Suppressor macrophage treated with lipopolysaccharide for 4 hours (primary cell): ENCODE results near the gene AAGAB.

Experiments
- DNase-seq: peaks from one replicate; pipeline ENCODE4 v3.0.0-alpha.2; 2020

AAGAB gene

GRCh38 chr15:67207555-67208207 lies 46.8 kb downstream of the AAGAB start:
- DNase-seq: no peak

GRCh38 chr15:67202991-67203390 lies 51.5 kb downstream of the AAGAB start:
- no peak for DNase-seq

- no peak for DNase-seq
Observed at GRCh38 chr15:67202091-67202490, 52.4 kb downstream of the AAGAB start.

- no peak for DNase-seq
Observed at GRCh38 chr15:67201136-67201535, 53.3 kb downstream of the AAGAB start.

- DNase-seq: peak; percentile 9
Observed at GRCh38 chr15:67199881-67200763, 54.3 kb downstream of the AAGAB start.

GRCh38 chr15:67199391-67199790 lies 55.1 kb downstream of the AAGAB start:
- no peak for DNase-seq

GRCh38 chr15:67198157-67198754 lies 56.2 kb downstream of the AAGAB start:
- DNase-seq: no peak

GRCh38 chr15:67197364-67197695 lies 57.1 kb downstream of the AAGAB start:
- DNase-seq: no peak

- DNase-seq: no peak
Observed at GRCh38 chr15:67196672-67197363, 57.6 kb downstream of the AAGAB start.

GRCh38 chr15:67196222-67196621 lies 58.2 kb downstream of the AAGAB start:
- no peak for DNase-seq

GRCh38 chr15:67195305-67195704 lies 59.2 kb downstream of the AAGAB start:
- no peak for DNase-seq

- no peak for DNase-seq
Observed at GRCh38 chr15:67194171-67195114, 60.0 kb downstream of the AAGAB start.

GRCh38 chr15:67193223-67193990 lies 61.1 kb downstream of the AAGAB start:
- DNase-seq: no peak

- DNase-seq: no peak
Observed at GRCh38 chr15:67192185-67192820, 62.2 kb downstream of the AAGAB start.

- no peak for DNase-seq
Observed at GRCh38 chr15:67190813-67191212, 63.6 kb downstream of the AAGAB start.

GRCh38 chr15:67190326-67190725 lies 64.1 kb downstream of the AAGAB start:
- DNase-seq: no peak

- no peak for DNase-seq
Observed at GRCh38 chr15:67189326-67190051, 65.0 kb downstream of the AAGAB start.

- no peak for DNase-seq
Observed at GRCh38 chr15:67188551-67189218, 65.8 kb downstream of the AAGAB start.

GRCh38 chr15:67187351-67187854 lies 67.1 kb downstream of the AAGAB start:
- DNase-seq: no peak
